Endothelial cell of umbilical vein (primary cell): ENCODE data around the gene KDM4B.
"Not testable (repeated sequence)": the region's sequence is repeated elsewhere in the genome, so short reads cannot be mapped to it uniquely, and the experiment has no call there.

Experiments used
- CTCF ChIP-seq, 2 donors: IDR thresholded peaks; 1 replicate in 1 of 2; 2 replicates in 1 of 2; pipeline ENCODE4 v1.5.1; 2011; ENCODE audit warnings: low read length in 2 of 2, mild to moderate bottlenecking in 2 of 2, moderate library complexity in 2 of 2, control low read depth in 1 of 2, inconsistent platforms in 1 of 2, low read depth in 1 of 2; ENCODE audit not compliant: insufficient read depth in 1 of 2; ENCODE audit errors: extremely low read depth in 1 of 2
- MYC ChIP-seq: IDR thresholded peaks from one replicate; pipeline ENCODE4 v1.6.1; 2011; ENCODE audit warnings: mild to moderate bottlenecking, low read depth, low read length

GRCh38 chr19:5164845-5165696 lies 196.2 kb downstream of the KDM4B start:
- not testable (repeated sequence) for TF ChIP-seq CTCF (IDR thresholded peaks at IDR 0.05; ENCODE audit: extremely low read depth in 1 of 2, insufficient read depth in 1 of 2, low read depth in 1 of 2, low read length in 2 of 2); MYC
